ENCODE results near the gene GTPBP2. TPM values are rescaled to one million over a fixed set of nuclear protein-coding genes. Genes with fewer than 3 reads are reported as not detected.
A peak's percentile ranks its signal among the peaks of the same experiment; 100 is the strongest.
"Not testable (repeated sequence)": the region's sequence is repeated elsewhere in the genome, so short reads cannot be mapped to it uniquely, and the experiment has no call there.

GTPBP2 gene
- total and polyA plus RNA-seq, 4 donors: 26.2 to 62.9 (median 43.9) TPM

GRCh38 chr6:43636308-43636659 lies 7.2 kb upstream of the GTPBP2 start:
- Histone ChIP-seq H3K27me3 (ENCODE audit: control insufficient read depth, insufficient read depth, low read length) (no peaks in the 10 kb centered on the region), H3K4me3 (ENCODE audit: low read depth, low read length) (peak overlapping the region; percentile 97), H3K27ac (ENCODE audit: low read depth, low read length) (peak overlapping the region; percentile 80), H3K36me3 (ENCODE audit: control insufficient read depth, insufficient read depth, low read length) (peaks cover 31% of the 10 kb centered on the region), H3K9me3 (ENCODE audit: control insufficient read depth, insufficient read depth, low read length) (no peaks in the 10 kb centered on the region), H3K4me1 (ENCODE audit: control insufficient read depth, insufficient read depth, low read length) (peaks cover 36% of the 10 kb centered on the region)
- DNase-seq (ENCODE audit: low read depth in 4 of 6, low spot score in 6 of 6): no peak
- 24% methylated on average over 3 of the region's 7 CpGs for WGBS (ENCODE audit: insufficient coverage)

- Histone ChIP-seq H3K36me3 (ENCODE audit: control insufficient read depth, insufficient read depth, low read length) (peaks cover 26% of the 10 kb centered on the region), H3K27me3 (ENCODE audit: control insufficient read depth, insufficient read depth, low read length) (no peaks in the 10 kb centered on the region), H3K27ac (ENCODE audit: low read depth, low read length) (peak within 1 kb of the TSS; percentile 80), H3K4me1 (ENCODE audit: control insufficient read depth, insufficient read depth, low read length) (peaks cover 36% of the 10 kb centered on the region), H3K4me3 (ENCODE audit: low read depth, low read length) (peak within 1 kb of the TSS; percentile 97), H3K9me3 (ENCODE audit: control insufficient read depth, insufficient read depth, low read length) (no peaks in the 10 kb centered on the region)
- WGBS (ENCODE audit: insufficient coverage): under 1% methylated on average over 32 of the region's 48 CpGs
- DNase-seq (ENCODE audit: low read depth in 4 of 6, low spot score in 6 of 6): peak; percentile 66 to 96 (median 76)
Observed at GRCh38 chr6:43635387-43636307, 6.6 kb upstream of the GTPBP2 start, which contains the start of gene MAD2L1BP. TSS of gene MAD2L1BP (plus strand) at chr6:43635840. CDS start at chr6:43635876, 36 bp downstream.

- H3K27me3 ChIP-seq (ENCODE audit: control insufficient read depth, insufficient read depth, low read length): no peaks in the 10 kb centered on the region
- peaks cover 18% of the 10 kb centered on the region for H3K36me3 ChIP-seq (ENCODE audit: control insufficient read depth, insufficient read depth, low read length)
- 71% methylated on average over 7 of the region's 9 CpGs for WGBS (ENCODE audit: insufficient coverage)
- H3K27ac ChIP-seq (ENCODE audit: low read depth, low read length): peak overlapping the region; percentile 80
- peak in 1 of 6 donors; percentile 67 for DNase-seq (ENCODE audit: low read depth in 4 of 6, low spot score in 6 of 6)
- H3K4me3 ChIP-seq (ENCODE audit: low read depth, low read length): no peak overlapping the region
- H3K9me3 ChIP-seq (ENCODE audit: control insufficient read depth, insufficient read depth, low read length): no peaks in the 10 kb centered on the region
- peaks cover 40% of the 10 kb centered on the region for H3K4me1 ChIP-seq (ENCODE audit: control insufficient read depth, insufficient read depth, low read length)
Observed at GRCh38 chr6:43634702-43635303, 5.7 kb upstream of the GTPBP2 start.

- not testable (repeated sequence) for H3K9me3 ChIP-seq (ENCODE audit: control insufficient read depth, insufficient read depth, low read length); H3K27ac ChIP-seq (ENCODE audit: low read depth, low read length); DNase-seq (ENCODE audit: low read depth in 4 of 6, low spot score in 6 of 6); H3K4me3 ChIP-seq (ENCODE audit: low read depth, low read length); H3K27me3 ChIP-seq (ENCODE audit: control insufficient read depth, insufficient read depth, low read length)
- Histone ChIP-seq H3K4me1 (ENCODE audit: control insufficient read depth, insufficient read depth, low read length) (peaks cover 47% of the 10 kb centered on the region), H3K36me3 (ENCODE audit: control insufficient read depth, insufficient read depth, low read length) (peaks cover 10% of the 10 kb centered on the region)
- WGBS (ENCODE audit: insufficient coverage): 94% methylated on average over 5 of the region's 7 CpGs
Observed at GRCh38 chr6:43633002-43633401, 3.9 kb upstream of the GTPBP2 start.

GRCh38 chr6:43630980-43631619 lies 2.0 kb upstream of the GTPBP2 start:
- no CpG with 5 or more reads among the region's 1 CpG for WGBS (ENCODE audit: insufficient coverage)
- Histone ChIP-seq H3K4me1 (ENCODE audit: control insufficient read depth, insufficient read depth, low read length) (peaks cover 36% of the 10 kb centered on the region), H3K4me3 (ENCODE audit: low read depth, low read length) (no peak overlapping the region), H3K9me3 (ENCODE audit: control insufficient read depth, insufficient read depth, low read length) (no peaks in the 10 kb centered on the region), H3K27ac (ENCODE audit: low read depth, low read length) (no peak overlapping the region), H3K27me3 (ENCODE audit: control insufficient read depth, insufficient read depth, low read length) (no peaks in the 10 kb centered on the region), H3K36me3 (ENCODE audit: control insufficient read depth, insufficient read depth, low read length) (peaks cover 3% of the 10 kb centered on the region)
- DNase-seq (ENCODE audit: low read depth in 4 of 6, low spot score in 6 of 6): no peak

GRCh38 chr6:43629505-43630300 lies 639 bp upstream of the GTPBP2 start:
- H3K9me3 ChIP-seq (ENCODE audit: control insufficient read depth, insufficient read depth, low read length): no peaks in the 10 kb centered on the region
- peak overlapping the region; percentile 79 for H3K4me3 ChIP-seq (ENCODE audit: low read depth, low read length)
- peaks cover 17% of the 10 kb centered on the region for H3K36me3 ChIP-seq (ENCODE audit: control insufficient read depth, insufficient read depth, low read length)
- H3K27ac ChIP-seq (ENCODE audit: low read depth, low read length): peak overlapping the region; percentile 99
- H3K27me3 ChIP-seq (ENCODE audit: control insufficient read depth, insufficient read depth, low read length): no peaks in the 10 kb centered on the region
- 0% methylated on average over 29 of the region's 41 CpGs for WGBS (ENCODE audit: insufficient coverage)
- peaks cover 27% of the 10 kb centered on the region for H3K4me1 ChIP-seq (ENCODE audit: control insufficient read depth, insufficient read depth, low read length)
- peak; percentile 76 to 98 (median 85) for DNase-seq (ENCODE audit: low read depth in 4 of 6, low spot score in 6 of 6)

- peak overlapping the region; percentile 79 for H3K4me3 ChIP-seq (ENCODE audit: low read depth, low read length)
- peak in 2 of 6 donors; percentile 69 to 70 for DNase-seq (ENCODE audit: low read depth in 4 of 6, low spot score in 6 of 6)
- H3K4me1 ChIP-seq (ENCODE audit: control insufficient read depth, insufficient read depth, low read length): peaks cover 27% of the 10 kb centered on the region
- peaks cover 29% of the 10 kb centered on the region for H3K36me3 ChIP-seq (ENCODE audit: control insufficient read depth, insufficient read depth, low read length)
- WGBS (ENCODE audit: insufficient coverage): 15% methylated on average over 8 of the region's 25 CpGs
- no peaks in the 10 kb centered on the region for H3K27me3 ChIP-seq (ENCODE audit: control insufficient read depth, insufficient read depth, low read length)
- no peaks in the 10 kb centered on the region for H3K9me3 ChIP-seq (ENCODE audit: control insufficient read depth, insufficient read depth, low read length)
- H3K27ac ChIP-seq (ENCODE audit: low read depth, low read length): peak overlapping the region; percentile 82
Observed at GRCh38 chr6:43628393-43629103, 516 bp downstream of the GTPBP2 start.

GRCh38 chr6:43627008-43627825 lies 1.8 kb downstream of the GTPBP2 start:
- Histone ChIP-seq H3K27ac (ENCODE audit: low read depth, low read length) (peak overlapping the region; percentile 6), H3K27me3 (ENCODE audit: control insufficient read depth, insufficient read depth, low read length) (no peaks in the 10 kb centered on the region), H3K36me3 (ENCODE audit: control insufficient read depth, insufficient read depth, low read length) (peaks cover 42% of the 10 kb centered on the region), H3K4me3 (ENCODE audit: low read depth, low read length) (no peak overlapping the region), H3K4me1 (ENCODE audit: control insufficient read depth, insufficient read depth, low read length) (peaks cover 27% of the 10 kb centered on the region), H3K9me3 (ENCODE audit: control insufficient read depth, insufficient read depth, low read length) (no peaks in the 10 kb centered on the region)
- 59% methylated on average over 2 of the region's 5 CpGs for WGBS (ENCODE audit: insufficient coverage)
- peak in 2 of 6 donors; percentile 64 to 66 for DNase-seq (ENCODE audit: low read depth in 4 of 6, low spot score in 6 of 6)

Data from spinal cord (tissue), 10 donors.